Tibial nerve (tissue), 4 donors: Measurements from ENCODE around the gene RRM1. TPM values are rescaled to one million over a fixed set of nuclear protein-coding genes. Genes with fewer than 3 reads are reported as not detected.
"Not testable (repeated sequence)": the region's sequence is repeated elsewhere in the genome, so short reads cannot be mapped to it uniquely, and the experiment has no call there.

Source experiments
- DNase-seq, 2 donors: peaks; one replicate each; pipeline ENCODE4 v3.0.0-alpha.2; 2019; ENCODE audit warnings: low spot score in 2 of 2
- H3K27ac ChIP-seq, 4 donors: fragments of 200-600 bp; sonication (generic) in 3 of 4; one replicate each; pipeline ENCODE4 v1.5.1; 2017 to 2019; ENCODE audit warnings: mild to moderate bottlenecking in 1 of 4
- H3K27me3 ChIP-seq, 2 donors: fragments of 200-600 bp; sonication (generic) in 1 of 2; one replicate each; pipeline versions ENCODE4 v1.5.1 to v1.6.0; 2017 to 2019
- H3K36me3 ChIP-seq, 3 donors: fragments of 200-600 bp; sonication (generic); one replicate each; pipeline ENCODE4 v1.5.1; 2018 to 2019
- H3K4me1 ChIP-seq, 4 donors: fragments of 200-600 bp; sonication (generic) in 3 of 4; one replicate each; pipeline ENCODE4 v1.5.1; 2017 to 2019
- H3K4me3 ChIP-seq, 4 donors: fragments of 200-600 bp; sonication (generic) in 3 of 4; one replicate each; pipeline ENCODE4 v1.5.1; 2017 to 2019; ENCODE audit warnings: mild to moderate bottlenecking in 1 of 4, moderate library complexity in 1 of 4
- H3K9me3 ChIP-seq, 4 donors: fragments of 200-600 bp; sonication (generic) in 3 of 4; one replicate each; pipeline ENCODE4 v1.5.1; 2017 to 2019
- EP300 ChIP-seq, 2 donors: sonication (generic); formaldehyde crosslinking; IDR thresholded peaks; one replicate each; pipeline ENCODE4 v1.6.1; 2017; ENCODE audit warnings: antibody characterized with exemption in 2 of 2, mild to moderate bottlenecking in 1 of 2
- POLR2A ChIP-seq, 2 donors: fragments of 450-650 bp; IDR thresholded peaks; one replicate each; pipeline ENCODE4 v1.6.1; 2017; ENCODE audit warnings: antibody characterized with exemption in 2 of 2, mild to moderate bottlenecking in 2 of 2, moderate library complexity in 2 of 2
- WGBS, 2 donors: methylation state at CpG; one replicate each; pipeline ENCODE4 v1.1.5; 2018; 5-methylcytosine and 5-hydroxymethylcytosine counted together
- total RNA-seq, 4 donors: library from RNA; depleted of rRNA; stranded (reverse); fragments of >200 nt; gene quantifications; one replicate each; pipeline ENCODE4 v1.1.0, GENCODE V29; 2016
- TF ChIP-seq, protein P1 (sequence below), 5 experiments: fragments of 200-600 bp in 3 of 5; fragments of 450-650 bp in 2 of 5; sonication (generic) in 3 of 5; IDR thresholded peaks; one replicate each; pipeline ENCODE4 v1.5.1; 2016 to 2019; ENCODE audit warnings: antibody characterized with exemption in 5 of 5, mild to moderate bottlenecking in 3 of 5, moderate library complexity in 2 of 5

The RRM1 gene
- total RNA-seq, 4 donors from 2014 or later: 23.3 to 35.2 (median 31.5) TPM

DNA sequence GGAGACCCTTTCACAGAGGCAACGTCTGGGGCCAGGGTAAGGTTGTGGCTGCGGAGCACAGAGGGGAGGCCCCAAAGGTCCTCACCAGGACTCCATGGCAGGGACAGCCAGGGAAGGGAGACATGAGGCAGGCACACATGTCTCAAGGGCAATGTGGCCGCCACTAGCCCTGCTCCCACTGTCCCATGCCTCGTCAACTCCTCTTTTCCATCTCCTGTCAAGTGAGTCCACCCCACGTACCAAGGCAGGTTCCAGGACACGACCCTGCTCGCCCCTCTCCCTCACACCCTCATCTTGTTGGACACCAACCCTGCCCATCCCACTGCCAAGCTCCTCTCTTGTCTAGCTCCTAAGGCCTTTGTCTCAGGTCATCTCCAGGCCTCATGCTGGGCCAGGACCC is 73.2 kb downstream of the RRM1 start:
- Histone ChIP-seq H3K27me3 (no peaks in the 10 kb centered on the region), H3K36me3 (no peaks in the 10 kb centered on the region), H3K4me3 (no peak overlapping the region), H3K9me3 (no peaks in the 10 kb centered on the region), H3K4me1 (no peaks in the 10 kb centered on the region), H3K27ac (no peak overlapping the region)
- TF ChIP-seq EP300 (IDR thresholded peaks at IDR 0.05): no peak
- WGBS, 2 donors: 78 to 86% methylated on average over 7 of the region's 7 CpGs
- no peak for DNase-seq

DNA sequence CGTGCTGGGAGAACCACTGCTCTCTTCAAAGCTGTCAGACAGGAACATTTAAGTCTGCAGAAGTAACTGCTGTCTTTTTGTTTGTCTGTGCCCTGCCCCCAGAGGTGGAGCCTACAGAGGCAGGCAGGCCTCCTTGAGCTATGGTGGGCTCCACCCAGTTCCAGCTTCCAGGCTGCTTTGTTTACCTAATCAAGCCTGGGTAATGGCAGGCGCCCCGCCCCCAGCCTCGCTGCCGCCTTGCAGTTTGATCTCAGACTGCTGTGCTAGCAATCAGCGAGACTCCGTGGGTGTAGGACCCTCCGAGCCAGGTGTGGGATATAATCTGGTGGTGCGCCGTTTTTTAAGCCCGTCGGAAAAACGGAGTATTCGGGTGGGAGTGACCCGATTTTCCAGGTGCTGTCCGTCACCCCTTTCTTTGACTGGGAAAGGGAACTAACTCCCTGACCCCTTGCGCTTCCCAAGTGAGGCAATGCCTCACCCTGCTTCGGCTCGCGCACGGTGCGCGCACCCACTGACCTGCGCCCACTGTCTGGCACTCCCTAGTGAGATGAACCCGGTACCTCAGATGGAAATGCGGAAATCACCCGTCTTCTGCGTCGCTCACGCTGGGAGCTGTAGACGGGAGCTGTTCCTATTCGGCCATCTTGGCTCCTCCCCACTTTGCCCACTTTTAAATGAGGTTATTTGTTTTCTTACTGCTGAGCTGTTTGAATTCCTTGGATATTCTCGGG is 81.2 kb downstream of the RRM1 start:
- H3K4me3 ChIP-seq, H3K36me3 ChIP-seq: not testable (repeated sequence)
- 72 to 81% methylated on average over 23 to 32 of the region's 33 CpGs for WGBS, 2 donors

GRCh38 chr11:4178813-4179662 is 84.4 kb downstream of the RRM1 start:
- H3K27me3 ChIP-seq: no peaks in the 10 kb centered on the region
- H3K27ac ChIP-seq: no peak overlapping the region
- 61 to 89% methylated on average over 2 to 3 of the region's 3 CpGs for WGBS, 2 donors
- no peaks in the 10 kb centered on the region for H3K4me1 ChIP-seq
- H3K9me3 ChIP-seq: no peaks in the 10 kb centered on the region
- no peak for DNase-seq
- TF ChIP-seq EP300 (IDR thresholded peaks at IDR 0.05): no peak
- TF ChIP-seq, protein P1, sequence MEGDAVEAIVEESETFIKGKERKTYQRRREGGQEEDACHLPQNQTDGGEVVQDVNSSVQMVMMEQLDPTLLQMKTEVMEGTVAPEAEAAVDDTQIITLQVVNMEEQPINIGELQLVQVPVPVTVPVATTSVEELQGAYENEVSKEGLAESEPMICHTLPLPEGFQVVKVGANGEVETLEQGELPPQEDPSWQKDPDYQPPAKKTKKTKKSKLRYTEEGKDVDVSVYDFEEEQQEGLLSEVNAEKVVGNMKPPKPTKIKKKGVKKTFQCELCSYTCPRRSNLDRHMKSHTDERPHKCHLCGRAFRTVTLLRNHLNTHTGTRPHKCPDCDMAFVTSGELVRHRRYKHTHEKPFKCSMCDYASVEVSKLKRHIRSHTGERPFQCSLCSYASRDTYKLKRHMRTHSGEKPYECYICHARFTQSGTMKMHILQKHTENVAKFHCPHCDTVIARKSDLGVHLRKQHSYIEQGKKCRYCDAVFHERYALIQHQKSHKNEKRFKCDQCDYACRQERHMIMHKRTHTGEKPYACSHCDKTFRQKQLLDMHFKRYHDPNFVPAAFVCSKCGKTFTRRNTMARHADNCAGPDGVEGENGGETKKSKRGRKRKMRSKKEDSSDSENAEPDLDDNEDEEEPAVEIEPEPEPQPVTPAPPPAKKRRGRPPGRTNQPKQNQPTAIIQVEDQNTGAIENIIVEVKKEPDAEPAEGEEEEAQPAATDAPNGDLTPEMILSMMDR (IDR thresholded peaks at IDR 0.05): no peak
- H3K4me3 ChIP-seq: no peak overlapping the region
- H3K36me3 ChIP-seq: no peaks in the 10 kb centered on the region

More for the DNA sequence above, 81.2 kb downstream of the RRM1 start:
- H3K9me3 ChIP-seq, H3K4me1 ChIP-seq, DNase-seq, H3K27ac ChIP-seq, H3K27me3 ChIP-seq: not testable (repeated sequence)

- no peak for TF ChIP-seq POLR2A (IDR thresholded peaks at IDR 0.05)
- TF ChIP-seq, protein P1 (IDR thresholded peaks at IDR 0.05): no peak
- TF ChIP-seq EP300 (IDR thresholded peaks at IDR 0.05): no peak
- no peak overlapping the region for H3K27ac ChIP-seq
- WGBS, 2 donors: 93 to 97% methylated on average over 5 of the region's 5 CpGs
- no peaks in the 10 kb centered on the region for H3K4me1 ChIP-seq
- no peaks in the 10 kb centered on the region for H3K27me3 ChIP-seq
- no peaks in the 10 kb centered on the region for H3K9me3 ChIP-seq
- H3K36me3 ChIP-seq: no peaks in the 10 kb centered on the region
- no peak for DNase-seq
- no peak overlapping the region for H3K4me3 ChIP-seq
Measured at GRCh38 chr11:4180441-4181183, 86.0 kb downstream of the RRM1 start.

DNA sequence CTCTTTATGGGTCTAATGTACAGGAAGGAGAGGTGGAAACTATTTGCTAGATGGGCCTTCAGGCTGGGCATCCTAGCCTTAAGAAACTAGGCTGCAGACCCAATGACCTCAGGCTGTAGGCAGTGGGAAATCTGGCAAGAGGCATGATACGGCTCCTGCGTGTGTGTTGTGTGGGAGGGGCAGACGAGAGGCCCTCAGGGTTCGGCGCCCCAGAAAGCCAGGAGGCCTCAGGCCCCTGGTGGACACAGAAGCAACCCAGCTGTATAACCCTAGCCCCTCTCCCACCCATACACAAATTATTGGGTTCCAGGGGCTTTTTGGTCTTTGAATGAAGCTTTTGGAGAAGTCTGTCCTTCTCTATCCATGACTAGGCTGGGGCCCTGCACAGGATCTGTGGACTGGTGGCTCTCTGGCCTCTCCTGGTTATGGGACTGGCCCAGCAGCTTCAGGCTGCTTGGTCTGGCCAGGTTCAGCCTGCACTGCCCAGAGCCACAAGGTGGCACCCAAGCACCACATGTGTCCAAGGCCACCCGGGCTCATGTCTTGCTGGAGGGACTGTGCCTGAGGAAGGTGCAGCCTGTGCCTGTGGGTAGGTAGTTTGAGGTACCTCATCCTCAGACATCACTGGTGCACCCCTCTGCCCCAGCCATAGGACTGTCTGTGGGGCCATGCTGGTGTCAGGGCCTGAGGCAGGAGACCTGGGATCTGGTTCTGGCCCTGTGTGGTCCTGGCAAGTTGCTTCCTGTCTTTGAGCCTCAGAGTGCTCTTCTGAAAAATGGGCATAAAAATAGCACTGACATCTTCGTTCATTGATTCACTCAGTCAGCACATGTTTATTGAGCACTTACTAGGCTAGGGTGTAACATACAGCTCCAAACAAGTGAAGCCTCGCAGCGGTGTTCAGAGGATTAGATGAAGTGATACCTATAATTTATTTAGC is 87.5 kb downstream of the RRM1 start:
- no peak overlapping the region for H3K4me3 ChIP-seq
- no peaks in the 10 kb centered on the region for H3K36me3 ChIP-seq
- no peaks in the 10 kb centered on the region for H3K27me3 ChIP-seq
- no peak overlapping the region for H3K27ac ChIP-seq
- no peak for DNase-seq
- TF ChIP-seq EP300 (IDR thresholded peaks at IDR 0.05): no peak
- TF ChIP-seq, protein P1 (IDR thresholded peaks at IDR 0.05): peak; percentile 11 to 40 (median 26)
- no peak for TF ChIP-seq POLR2A (IDR thresholded peaks at IDR 0.05)
- H3K9me3 ChIP-seq: no peaks in the 10 kb centered on the region
- no peaks in the 10 kb centered on the region for H3K4me1 ChIP-seq
- 50 to 53% methylated on average over 7 to 9 of the region's 9 CpGs for WGBS, 2 donors
